Activated T-cell treated with anti-CD3 and anti-CD28 coated beads, Interleukin-2, amount 50 U/mL, for 24 hours (primary cell): ENCODE results near the gene SUZ12.
"Not testable (repeated sequence)": the region's sequence is repeated elsewhere in the genome, so short reads cannot be mapped to it uniquely, and the experiment has no call there.

ENCODE experiments used
- DNase-seq: peaks from one replicate; pipeline ENCODE4 v3.0.0-alpha.2; 2020
- H3K27ac Mint-ChIP-seq: 2 replicates; pipeline ENCODE4 v1.8.0; 2020; ENCODE audit warnings: mild to moderate bottlenecking, mixed read lengths
- H3K27me3 Mint-ChIP-seq: 2 replicates; pipeline ENCODE4 v1.8.0; 2020; ENCODE audit warnings: mixed read lengths
- H3K36me3 Mint-ChIP-seq: 2 replicates; pipeline ENCODE4 v1.8.0; 2020; ENCODE audit warnings: low read depth, mixed read lengths
- H3K4me1 Mint-ChIP-seq: 2 replicates; pipeline ENCODE4 v1.8.0; 2020; ENCODE audit warnings: low read depth, mixed read lengths
- H3K4me3 Mint-ChIP-seq: 2 replicates; pipeline ENCODE4 v1.8.0; 2020; ENCODE audit warnings: mild to moderate bottlenecking, moderate library complexity, mixed read lengths
- H3K9me3 Mint-ChIP-seq: 2 replicates; pipeline ENCODE4 v1.8.0; 2020; ENCODE audit warnings: mixed read lengths

SUZ12 gene

GRCh38 chr17:31936615-31937609 is at the start of gene SUZ12:
SUZ12 (plus strand) TSS chr17:31937007; CDS start chr17:31937247, 240 bp downstream.
- Mint-ChIP-seq H3K27ac (peak within 1 kb of the TSS; percentile 94), H3K4me3 (peak within 1 kb of the TSS; percentile 87), H3K4me1 (peaks cover 25% of the 10 kb centered on the region), H3K36me3 (peaks cover 37% of the 10 kb centered on the region)
- H3K27me3 Mint-ChIP-seq, H3K9me3 Mint-ChIP-seq: not testable (repeated sequence)
- peak; percentile 90 for DNase-seq

- no peak overlapping the region for H3K4me3 Mint-ChIP-seq
- H3K27ac Mint-ChIP-seq, result peak overlapping the region; percentile 47
- H3K9me3 Mint-ChIP-seq, result no peaks in the 10 kb centered on the region
- no peaks in the 10 kb centered on the region for H3K27me3 Mint-ChIP-seq
- H3K4me1 Mint-ChIP-seq, result no peaks in the 10 kb centered on the region
- DNase-seq, result no peak
- peaks cover 87% of the 10 kb centered on the region for H3K36me3 Mint-ChIP-seq
Measured at GRCh38 chr17:31888124-31888523, 48.7 kb upstream of the SUZ12 start.

- Mint-ChIP-seq H3K4me3 (no peak overlapping the region), H3K27ac (no peak overlapping the region), H3K27me3 (no peaks in the 10 kb centered on the region)
Measured at GRCh38 chr17:31900877-31901276, 35.9 kb upstream of the SUZ12 start.

GRCh38 chr17:31902693-31903092 is 34.1 kb upstream of the SUZ12 start:
- Mint-ChIP-seq H3K4me3 (no peak overlapping the region), H3K27ac (peak overlapping the region; percentile 7), H3K4me1 (peaks cover 30% of the 10 kb centered on the region), H3K36me3 (peaks cover 25% of the 10 kb centered on the region), H3K9me3 (no peaks in the 10 kb centered on the region), H3K27me3 (peaks cover 6% of the 10 kb centered on the region)
- DNase-seq, result no peak

More at GRCh38 chr17:31900877-31901276, 35.9 kb upstream of the SUZ12 start:
- peaks cover 43% of the 10 kb centered on the region for H3K36me3 Mint-ChIP-seq
- no peaks in the 10 kb centered on the region for H3K9me3 Mint-ChIP-seq
- no peak for DNase-seq
- H3K4me1 Mint-ChIP-seq, result peaks cover 26% of the 10 kb centered on the region

- Mint-ChIP-seq H3K4me1 (peaks cover 33% of the 10 kb centered on the region), H3K27ac (peak overlapping the region; percentile 47), H3K36me3 (peaks cover 18% of the 10 kb centered on the region), H3K4me3 (no peak overlapping the region), H3K27me3 (peaks cover 6% of the 10 kb centered on the region), H3K9me3 (no peaks in the 10 kb centered on the region)
- no peak for DNase-seq
Measured at GRCh38 chr17:31903401-31903800, 33.4 kb upstream of the SUZ12 start.

GRCh38 chr17:31907342-31907962 is 29.4 kb upstream of the SUZ12 start:
- Mint-ChIP-seq H3K4me1 (peaks cover 27% of the 10 kb centered on the region), H3K27ac (no peak overlapping the region), H3K9me3 (no peaks in the 10 kb centered on the region), H3K36me3 (no peaks in the 10 kb centered on the region), H3K27me3 (peaks cover 22% of the 10 kb centered on the region), H3K4me3 (no peak overlapping the region)
- DNase-seq, result no peak

GRCh38 chr17:31908386-31908785 is 28.4 kb upstream of the SUZ12 start:
- Mint-ChIP-seq H3K36me3 (no peaks in the 10 kb centered on the region), H3K9me3 (no peaks in the 10 kb centered on the region), H3K27me3 (peaks cover 24% of the 10 kb centered on the region), H3K4me3 (no peak overlapping the region), H3K27ac (no peak overlapping the region), H3K4me1 (peaks cover 19% of the 10 kb centered on the region)
- DNase-seq, result no peak

GRCh38 chr17:31912705-31913104 is 24.1 kb upstream of the SUZ12 start:
- not testable (repeated sequence) for H3K36me3 Mint-ChIP-seq, H3K9me3 Mint-ChIP-seq, H3K27ac Mint-ChIP-seq, DNase-seq, H3K4me3 Mint-ChIP-seq
- peaks cover 31% of the 10 kb centered on the region for H3K27me3 Mint-ChIP-seq
- H3K4me1 Mint-ChIP-seq, result peaks cover 10% of the 10 kb centered on the region

- Mint-ChIP-seq H3K36me3 (no peaks in the 10 kb centered on the region), H3K9me3 (no peaks in the 10 kb centered on the region), H3K4me3 (no peak overlapping the region), H3K27me3 (peaks cover 36% of the 10 kb centered on the region), H3K27ac (no peak overlapping the region), H3K4me1 (peaks cover 24% of the 10 kb centered on the region)
- no peak for DNase-seq
Measured at GRCh38 chr17:31915456-31916100, 21.2 kb upstream of the SUZ12 start.

GRCh38 chr17:31916491-31917064 is 20.2 kb upstream of the SUZ12 start:
- no peak overlapping the region for H3K4me3 Mint-ChIP-seq
- no peaks in the 10 kb centered on the region for H3K9me3 Mint-ChIP-seq
- H3K36me3 Mint-ChIP-seq, result no peaks in the 10 kb centered on the region
- peaks cover 36% of the 10 kb centered on the region for H3K27me3 Mint-ChIP-seq
- no peak for DNase-seq
- no peak overlapping the region for H3K27ac Mint-ChIP-seq
- peaks cover 24% of the 10 kb centered on the region for H3K4me1 Mint-ChIP-seq

- Mint-ChIP-seq H3K27ac (no peak overlapping the region), H3K4me3 (no peak overlapping the region), H3K27me3 (peaks cover 31% of the 10 kb centered on the region), H3K36me3 (no peaks in the 10 kb centered on the region), H3K4me1 (peaks cover 24% of the 10 kb centered on the region), H3K9me3 (no peaks in the 10 kb centered on the region)
- peak; percentile 38 for DNase-seq
Measured at GRCh38 chr17:31917065-31917529, 19.7 kb upstream of the SUZ12 start.

- not testable (repeated sequence) for H3K9me3 Mint-ChIP-seq, H3K36me3 Mint-ChIP-seq, H3K4me3 Mint-ChIP-seq, H3K27ac Mint-ChIP-seq, DNase-seq
- Mint-ChIP-seq H3K4me1 (peaks cover 24% of the 10 kb centered on the region), H3K27me3 (peaks cover 26% of the 10 kb centered on the region)
Measured at GRCh38 chr17:31917721-31918120, 19.1 kb upstream of the SUZ12 start.

GRCh38 chr17:31918701-31919128 is 18.1 kb upstream of the SUZ12 start:
- H3K4me3 Mint-ChIP-seq, result no peak overlapping the region
- H3K9me3 Mint-ChIP-seq, result no peaks in the 10 kb centered on the region
- H3K36me3 Mint-ChIP-seq, result no peaks in the 10 kb centered on the region
- H3K27me3 Mint-ChIP-seq, result peaks cover 32% of the 10 kb centered on the region
- DNase-seq, result no peak
- no peak overlapping the region for H3K27ac Mint-ChIP-seq
- H3K4me1 Mint-ChIP-seq, result peaks cover 23% of the 10 kb centered on the region
